ENCODE results near the gene TEX12. TPM values are rescaled to one million over a fixed set of nuclear protein-coding genes. Genes with fewer than 3 reads are reported as not detected.

Gene TEX12
- total RNA-seq, 2 donors from 2014 or later: 0.42 TPM; not detected in 1

GRCh38 chr11:112221274-112221835 lies 54.2 kb downstream of the TEX12 start:
- DNase-seq: no peak
- H3K4me1 ChIP-seq: no peaks in the 10 kb centered on the region
- TF ChIP-seq CTCF (IDR thresholded peaks at IDR 0.05): no peak
- no peaks in the 10 kb centered on the region for H3K9me3 ChIP-seq
- H3K4me3 ChIP-seq: no peak overlapping the region
- no peaks in the 10 kb centered on the region for H3K36me3 ChIP-seq
- no peak overlapping the region for H3K9ac ChIP-seq (ENCODE audit: low read depth in 2 of 2, low read length in 2 of 2)
- no peaks in the 10 kb centered on the region for H3K27me3 ChIP-seq
- intact Hi-C loops (cut with DNase I): loop anchor here (2.0 to 10.0 kb wide), 3 partner anchors 59 to 1073 kb away; no protein-coding TSS in a partner anchor
- H3K27ac ChIP-seq: no peak overlapping the region

Other genes with a start within 250 kb of the TEX12 start
- 1 to 10 TPM; 7.3 to 8.8 TPM for gene C11orf52, start 248.5 kb upstream of the TEX12 start, total RNA-seq
- gene DIXDC1, start 230.0 kb upstream of the TEX12 start, total RNA-seq: 10 to 100 TPM in 1 of 2 donors, 1 to 10 TPM in 1; 4.0 to 13.8 TPM
- 10 to 100 TPM; 67.3 to 73.4 TPM for gene DLAT, start 142.0 kb upstream of the TEX12 start, total RNA-seq
- gene PIH1D2, start 93.4 kb upstream of the TEX12 start, total RNA-seq: 1 to 10 TPM in 1 of 2 donors, under 1 TPM in 1; 0.82 to 1.0 TPM
- 10 to 100 TPM; 12.5 to 12.8 TPM for gene NKAPD1, start 93.1 kb upstream of the TEX12 start, total RNA-seq
- gene TIMM8B, start 80.6 kb upstream of the TEX12 start, total RNA-seq: 10 to 100 TPM; 40.7 to 93.9 TPM
- 100 to 1,000 TPM; 274 to 276 TPM for gene SDHD, start 80.5 kb upstream of the TEX12 start, total RNA-seq
- 10 to 100 TPM; 42.3 to 63.4 TPM for gene IL18, start 3.3 kb upstream of the TEX12 start, total RNA-seq
- gene BCO2, start 8.1 kb downstream of the TEX12 start, total RNA-seq: 1 to 10 TPM; 1.7 to 6.0 TPM
- gene PTS, start 59.1 kb downstream of the TEX12 start, total RNA-seq: 10 to 100 TPM; 33.3 to 34.6 TPM
- not detected for gene PLET1, start 93.5 kb downstream of the TEX12 start, total RNA-seq

All from colonic mucosa (tissue), 4 donors.